GM23338 (cell line): ENCODE measurements around the gene ZEB2. TPM values are rescaled to one million over a fixed set of nuclear protein-coding genes. Genes with fewer than 3 reads are reported as not detected.

ENCODE experiments used
- ATAC-seq: fragments of 200-7000 bp; cut with Tn5 transposase; 3 replicates; pipeline ENCODE4 v1.9.1; 2020
- DNase-seq: peaks from one replicate; pipeline ENCODE4 v3.0.0-alpha.2; 2015; ENCODE audit warnings: low spot score
- H2AFZ ChIP-seq: fragments of 200-600 bp; sonication (generic); 2 replicates; pipeline ENCODE4 v1.8.0; 2016; ENCODE audit warnings: antibody characterized with exemption, mild to moderate bottlenecking, moderate library complexity
- H3F3A ChIP-seq: fragments of 200-600 bp; sonication (generic); replicated peaks from 2 replicates; pipeline ENCODE4 v1.8.0; 2017; ENCODE audit warnings: antibody characterized with exemption, mixed run types, low read depth
- H3K27ac ChIP-seq: fragments of 200-600 bp; sonication (generic); 2 replicates; pipeline ENCODE4 v1.6.1; 2016; ENCODE audit warnings: low read depth
- H3K27me3 ChIP-seq: fragments of 200-600 bp; sonication (generic); 2 replicates; pipeline ENCODE4 v1.8.0; 2016; ENCODE audit warnings: mild to moderate bottlenecking, mixed run types, moderate library complexity; ENCODE audit not compliant: insufficient read depth
- H3K36me3 ChIP-seq: fragments of 200-600 bp; sonication (generic); 2 replicates; pipeline ENCODE4 v1.8.0; 2016; ENCODE audit warnings: mild to moderate bottlenecking; ENCODE audit not compliant: insufficient read depth
- H3K4me1 ChIP-seq: fragments of 200-600 bp; sonication (generic); 2 replicates; pipeline ENCODE4 v1.8.0; 2016; ENCODE audit warnings: mild to moderate bottlenecking, moderate library complexity; ENCODE audit not compliant: insufficient read depth
- H3K4me2 ChIP-seq: fragments of 200-600 bp; sonication (generic); 2 replicates; pipeline ENCODE4 v1.7.1; 2017; ENCODE audit warnings: mixed run types
- H3K4me3 ChIP-seq: fragments of 200-600 bp; sonication (generic); 2 replicates; pipeline ENCODE4 v1.6.1; 2016; ENCODE audit warnings: mixed run types
- H3K79me2 ChIP-seq: fragments of 200-600 bp; sonication (generic); replicated peaks from 2 replicates; pipeline ENCODE4 v1.8.0; 2017; ENCODE audit warnings: mild to moderate bottlenecking; ENCODE audit not compliant: insufficient read depth
- H3K9me2 ChIP-seq: fragments of 200-600 bp; sonication (generic); 2 replicates; pipeline ENCODE4 v1.8.0; 2017; ENCODE audit not compliant: insufficient read depth
- H4K20me1 ChIP-seq: fragments of 200-600 bp; sonication (generic); replicated peaks from 2 replicates; pipeline ENCODE4 v1.8.0; 2017; ENCODE audit warnings: mild to moderate bottlenecking; ENCODE audit not compliant: insufficient read depth
- H3K27ac Mint-ChIP-seq: 2 replicates; pipeline ENCODE4 v1.8.0; 2020; ENCODE audit warnings: inconsistent platforms, mild to moderate bottlenecking, moderate library complexity, mixed read lengths
- H3K27me3 Mint-ChIP-seq: 3 replicates; pipeline ENCODE4 v1.8.0; 2022; ENCODE audit warnings: low read depth, mild to moderate bottlenecking, moderate library complexity, mixed read lengths, inconsistent platforms; ENCODE audit not compliant: insufficient read depth, poor library complexity
- H3K36me3 Mint-ChIP-seq: 3 replicates; pipeline ENCODE4 v1.8.0; 2021; ENCODE audit warnings: low read depth, mild to moderate bottlenecking, inconsistent platforms, moderate library complexity, mixed read lengths
- H3K4me1 Mint-ChIP-seq: 3 replicates; pipeline ENCODE4 v1.8.0; 2020; ENCODE audit warnings: mild to moderate bottlenecking, inconsistent platforms, mixed read lengths
- H3K4me3 Mint-ChIP-seq: 3 replicates; pipeline ENCODE4 v1.8.0; 2021; ENCODE audit warnings: moderate library complexity, mild to moderate bottlenecking, inconsistent platforms, mixed read lengths
- H3K9me3 Mint-ChIP-seq: 3 replicates; pipeline ENCODE4 v1.8.0; 2020; ENCODE audit warnings: moderate library complexity, mild to moderate bottlenecking, inconsistent platforms, mixed read lengths
- CREB1 ChIP-seq: fragments of 250-450 bp; sonication (Bioruptor Pico); IDR thresholded peaks from 2 replicates; pipeline ENCODE4 v1.5.0; 2020; ENCODE audit warnings: low read depth, mild to moderate bottlenecking, moderate library complexity
- CTCF ChIP-seq, 2 experiments: fragments of 200-600 bp in 1 of 2; sonication (generic) in 1 of 2; conservative IDR thresholded peaks; 2 replicates each; pipeline versions ENCODE4 v1.5.1 to v1.6.1; 2016 to 2017; ENCODE audit warnings: antibody characterized with exemption in 2 of 2, low read depth in 2 of 2, mild to moderate bottlenecking in 2 of 2, moderate library complexity in 1 of 2
- ETS1 ChIP-seq: IDR thresholded peaks from 2 replicates; pipeline ENCODE4 v1.6.1; 2016; ENCODE audit warnings: antibody characterized with exemption
- EZH2 ChIP-seq: fragments of 200-600 bp; sonication (generic); IDR thresholded peaks from one replicate; pipeline ENCODE4 v1.8.0; 2017; ENCODE audit warnings: antibody characterized with exemption, mild to moderate bottlenecking, low read depth; ENCODE audit not compliant: unreplicated experiment
- NANOG ChIP-seq: IDR thresholded peaks from 2 replicates; pipeline ENCODE4 v1.6.1; 2016; ENCODE audit warnings: antibody characterized with exemption, borderline replicate concordance
- POLR2AphosphoS5 ChIP-seq: IDR thresholded peaks from 2 replicates; pipeline ENCODE4 v1.6.1; 2016; ENCODE audit warnings: antibody characterized with exemption, low read depth
- STAT1 ChIP-seq: IDR thresholded peaks from one replicate; pipeline ENCODE4 v1.6.1; 2016; ENCODE audit warnings: antibody characterized with exemption; ENCODE audit not compliant: unreplicated experiment
- ZNF114 ChIP-seq: fragments of 250-450 bp; sonication (Bioruptor Pico); IDR thresholded peaks from 2 replicates; pipeline ENCODE4 v1.5.0; 2020; ENCODE audit warnings: mild to moderate bottlenecking, moderate library complexity
- ZNF331 ChIP-seq: fragments of 250-450 bp; sonication (Bioruptor Pico); IDR thresholded peaks from 2 replicates; pipeline ENCODE4 v1.5.0; 2020; ENCODE audit warnings: low read depth, mild to moderate bottlenecking, moderate library complexity
- ZNF462 ChIP-seq: fragments of 250-450 bp; sonication (Bioruptor Pico); IDR thresholded peaks from 2 replicates; pipeline ENCODE4 v1.5.0; 2020; ENCODE audit warnings: mild to moderate bottlenecking, moderate library complexity
- polyA plus RNA-seq: library from polyadenylated mRNA; unstranded; fragments of >200 nt; fragmentation: Nextera tagmentation; extraction: Ambion mirVana; gene quantifications from 2 replicates; pipeline ENCODE4 v1.2.1, GENCODE V29; 2016
- total RNA-seq: library from RNA; depleted of rRNA; stranded (reverse); fragments of >200 nt; shearing (Covaris generic); gene quantifications from 2 replicates; pipeline ENCODE4 v1.2.3, GENCODE V29; 2014

Gene ZEB2
- total and polyA plus RNA-seq, 2 experiments from 2014 or later, result 0.45 TPM; not detected in 1

- DNase-seq (no peak), ATAC-seq (no peak)
- Histone ChIP-seq H3K27me3 (no peaks in the 10 kb centered on the region), H3F3A (no peaks in the 10 kb centered on the region), H3K4me1 (peaks cover 46% of the 10 kb centered on the region), H3K4me3 (no peak overlapping the region), H3K36me3 (no peaks in the 10 kb centered on the region), H2AFZ (no peak overlapping the region), H3K27ac (no peak overlapping the region), H3K79me2 (no peaks in the 10 kb centered on the region), H3K4me2 (no peak overlapping the region), H3K9me2 (no peaks in the 10 kb centered on the region), H4K20me1 (no peaks in the 10 kb centered on the region)
- Mint-ChIP-seq H3K27ac (no peak overlapping the region), H3K9me3 (no peaks in the 10 kb centered on the region), H3K4me1 (peaks cover 24% of the 10 kb centered on the region), H3K4me3 (no peak overlapping the region), H3K36me3 (no peaks in the 10 kb centered on the region), H3K27me3 (no peaks in the 10 kb centered on the region)
- TF ChIP-seq ZNF462 (no peak), NANOG (no peak), POLR2AphosphoS5 (no peak), ZNF331 (CRISPR knock-in tag) (no peak)
Measured at GRCh38 chr2:144467502-144468137, 52.3 kb downstream of the ZEB2 start.

- peaks cover 40% of the 10 kb centered on the region for H3K4me1 ChIP-seq
- Mint-ChIP-seq H3K27me3 (no peaks in the 10 kb centered on the region), H3K4me3 (no peak overlapping the region), H3K9me3 (no peaks in the 10 kb centered on the region), H3K36me3 (no peaks in the 10 kb centered on the region), H3K4me1 (peaks cover 24% of the 10 kb centered on the region), H3K27ac (no peak overlapping the region)
- H2AFZ ChIP-seq, result no peak overlapping the region
- no peaks in the 10 kb centered on the region for H3K79me2 ChIP-seq
- ATAC-seq (no peak), DNase-seq (no peak)
- no peaks in the 10 kb centered on the region for H3K9me2 ChIP-seq
- H3K36me3 ChIP-seq, result no peaks in the 10 kb centered on the region
- no peaks in the 10 kb centered on the region for H3F3A ChIP-seq
- H3K27me3 ChIP-seq, result no peaks in the 10 kb centered on the region
- no peak overlapping the region for H3K27ac ChIP-seq
- no peak overlapping the region for H3K4me2 ChIP-seq
- no peak overlapping the region for H3K4me3 ChIP-seq
- no peaks in the 10 kb centered on the region for H4K20me1 ChIP-seq
- no peak for TF ChIP-seq CREB1
- no peak for TF ChIP-seq ZNF114 (CRISPR knock-in tag)
- TF ChIP-seq EZH2, result no peak
- no peak for TF ChIP-seq STAT1
- no peak for TF ChIP-seq CTCF (conservative IDR thresholded peaks at IDR 0.05; ENCODE audit: low read depth in 2 of 2)
- TF ChIP-seq ETS1, result no peak
Measured at GRCh38 chr2:144466637-144467036, 53.3 kb downstream of the ZEB2 start.
